HL-60/S4 treated with retinoic acid at 250 ng/mL for 4 days and 3 days (cell line): Measurements from ENCODE around the gene MRPL38.
"Not testable (repeated sequence)": the region's sequence is repeated elsewhere in the genome, so short reads cannot be mapped to it uniquely, and the experiment has no call there.

Experiments used
- in situ Hi-C: fragments of 300-500 bp; cut with MboI; formaldehyde crosslinking; loops from 2 replicates; pipeline ENCODE4 v1.7.0; 2022; ENCODE audit warnings: low sequenced_read_pairs

Gene MRPL38

DNA sequence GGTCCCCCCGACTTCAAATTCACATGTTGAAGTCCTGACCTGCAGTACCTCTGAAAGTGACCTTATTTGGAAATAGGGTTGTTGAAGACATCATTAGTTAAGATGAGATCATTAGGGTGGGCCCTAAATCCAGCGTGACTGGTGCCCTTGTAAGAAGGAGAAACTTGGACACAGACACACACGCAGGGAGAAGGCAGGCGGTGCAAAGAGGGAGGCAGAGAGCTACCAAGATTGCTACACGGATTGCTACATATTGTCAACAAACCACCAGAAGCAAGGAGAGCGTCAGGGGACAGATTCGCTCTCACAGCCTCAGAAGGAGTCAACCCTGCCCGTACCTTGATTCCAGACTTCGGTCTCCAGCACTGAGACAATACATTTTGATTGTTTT is 42.8 kb downstream of the MRPL38 start:
- in situ Hi-C loops = no loop called here

DNA sequence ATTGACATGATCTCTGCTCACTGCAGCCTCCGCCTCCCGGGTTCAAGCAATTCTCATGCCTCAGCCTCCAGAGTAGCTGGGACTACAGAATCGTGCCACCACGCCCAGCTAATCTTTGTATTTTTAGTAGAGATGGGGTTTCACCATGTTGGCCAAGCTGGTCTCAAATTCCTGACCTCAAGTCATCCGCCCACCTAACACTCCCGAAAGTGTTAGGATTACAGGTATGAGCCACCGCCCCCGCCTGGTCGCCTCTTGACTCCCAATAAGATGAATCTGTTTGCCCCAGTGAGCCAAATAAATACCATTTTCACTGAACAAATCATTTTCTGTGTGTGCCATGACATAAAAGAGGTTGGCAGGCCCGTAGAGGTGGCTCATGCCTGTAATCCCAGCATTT is 45.3 kb downstream of the MRPL38 start:
- in situ Hi-C loops = not testable (repeated sequence)

DNA sequence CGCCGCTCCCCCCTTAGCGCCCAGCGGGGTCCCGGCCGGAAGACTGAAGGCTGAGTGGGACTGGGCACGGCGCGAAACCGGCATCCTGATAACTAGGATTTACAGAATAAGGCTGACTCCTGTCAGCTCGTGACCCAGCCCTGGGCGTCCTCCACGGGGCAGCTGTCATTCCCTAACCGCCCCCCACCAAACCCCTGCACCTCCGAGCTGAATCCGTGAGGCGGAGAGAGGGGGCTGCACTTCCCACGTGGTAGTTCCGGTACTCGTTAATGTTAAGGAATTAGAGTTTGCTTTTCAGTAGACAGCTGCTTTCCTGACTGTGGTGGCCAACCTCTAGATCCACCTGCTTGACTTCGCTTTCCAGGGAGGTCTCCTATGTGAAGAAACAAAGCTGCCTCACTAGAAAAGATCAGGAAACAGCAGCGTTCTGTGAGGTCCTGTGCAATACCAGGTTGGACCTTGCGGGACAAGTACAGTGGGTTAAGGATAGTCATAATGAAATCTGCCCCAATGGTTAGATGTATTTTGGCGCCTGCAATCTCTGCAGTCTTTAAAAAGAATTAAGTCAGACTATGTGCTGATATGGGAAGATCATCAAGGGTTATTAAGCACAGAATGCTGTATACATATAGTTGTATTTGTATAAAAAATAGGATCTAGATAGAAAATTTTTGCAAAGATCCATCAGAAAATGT is 48.5 kb downstream of the MRPL38 start:
- in situ Hi-C loops = no loop called here

DNA sequence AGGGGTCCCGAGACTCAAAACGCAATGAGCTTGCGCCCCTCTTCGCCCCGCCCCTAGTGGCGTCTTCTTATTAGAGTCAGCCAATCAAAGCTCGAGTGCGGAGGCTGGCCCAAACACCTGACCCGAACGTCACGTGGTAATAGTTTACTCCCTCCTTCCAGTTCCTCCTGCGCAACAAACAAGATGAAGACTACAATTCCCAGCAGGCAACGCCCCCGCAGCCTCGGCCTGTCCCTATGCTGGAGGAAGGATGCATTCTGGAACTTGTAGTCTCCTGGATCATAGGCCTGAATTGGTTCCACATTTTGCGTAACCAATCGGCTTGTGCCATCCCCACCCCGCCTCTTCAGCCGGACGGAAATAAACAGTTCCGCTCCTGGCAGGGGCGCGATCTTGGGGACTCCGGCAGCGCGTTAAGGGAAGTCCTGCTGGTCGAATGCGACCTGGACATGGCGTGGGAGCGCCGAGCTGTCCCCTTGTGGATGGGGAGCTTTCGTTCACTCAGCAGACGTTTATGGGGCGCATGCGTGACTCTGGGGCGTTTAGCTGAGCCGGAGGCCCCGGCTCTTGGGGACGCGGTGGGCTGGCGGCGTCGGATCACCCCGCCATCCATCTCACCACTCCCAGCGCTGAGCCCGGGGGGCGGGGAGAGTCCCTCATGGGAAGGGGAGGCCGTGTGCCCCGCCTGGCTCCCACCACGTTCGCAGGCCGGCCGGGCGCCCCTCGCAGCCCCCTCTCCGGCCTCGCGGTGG is 49.2 kb downstream of the MRPL38 start, which contains the start of gene WBP2:
Gene WBP2 (minus strand): TSS at position 26 of the 752 bp plus-strand sequence. CDS start 38 bp downstream, outside the sequence.
- in situ Hi-C loops = no loop called here

DNA sequence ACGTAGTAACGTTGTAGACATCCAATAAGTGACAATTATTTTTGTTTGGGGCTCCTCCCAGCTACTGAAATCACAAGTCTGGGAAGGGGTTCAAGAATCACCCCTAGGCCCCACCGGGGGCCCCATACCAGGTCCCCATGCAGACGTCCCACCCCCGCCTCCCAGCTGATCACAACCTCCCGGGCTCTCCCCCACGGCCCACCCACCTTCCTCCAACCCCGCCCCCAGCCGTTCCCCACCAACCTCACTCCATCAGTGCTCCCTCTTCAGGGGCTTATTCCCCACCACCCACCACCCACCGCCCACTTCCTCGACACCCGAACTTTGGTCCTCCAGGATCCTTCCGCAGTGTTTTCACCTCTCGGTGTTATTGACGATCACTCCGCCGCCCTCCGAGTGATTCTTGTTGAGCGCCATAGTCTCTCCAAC is 49.8 kb downstream of the MRPL38 start:
- in situ Hi-C loops = no loop called here

DNA sequence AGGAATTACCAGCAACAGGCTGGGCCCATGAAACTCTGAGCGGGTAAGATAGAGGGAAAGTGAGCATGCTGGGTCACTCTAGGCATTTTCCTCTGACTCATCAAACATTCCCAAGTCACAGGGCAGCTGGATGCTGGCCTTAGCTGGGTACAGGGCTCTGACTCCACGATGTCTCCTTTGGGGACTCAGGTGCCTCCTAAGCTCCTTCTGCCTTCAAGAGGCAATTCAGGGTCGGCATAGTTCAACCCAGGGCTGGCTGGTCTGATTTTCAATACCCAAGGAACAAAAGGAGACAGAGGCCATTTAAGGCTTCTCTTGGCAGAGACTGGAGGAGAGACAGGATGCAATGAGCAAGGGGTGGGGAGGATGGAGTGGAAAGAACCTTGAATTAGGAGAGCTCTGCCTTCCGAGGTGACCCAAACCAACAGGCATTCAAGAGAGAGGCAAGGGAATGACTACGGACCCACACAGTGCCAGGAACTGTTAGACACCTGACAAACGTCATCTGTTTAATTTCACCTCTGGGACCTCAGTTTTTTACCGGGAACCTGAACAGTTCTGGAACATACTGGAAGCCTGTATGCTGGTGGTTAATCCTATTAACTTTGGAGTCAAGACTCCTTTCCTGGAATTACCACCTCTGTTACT is 50.5 kb downstream of the MRPL38 start:
- in situ Hi-C loops = no loop called here

GRCh38 chr17:75853433-75853832 is 51.3 kb downstream of the MRPL38 start:
- in situ Hi-C loops = no loop called here

- in situ Hi-C loops = not testable (repeated sequence)
Observed at GRCh38 chr17:75851693-75851991, 53.0 kb downstream of the MRPL38 start.

DNA sequence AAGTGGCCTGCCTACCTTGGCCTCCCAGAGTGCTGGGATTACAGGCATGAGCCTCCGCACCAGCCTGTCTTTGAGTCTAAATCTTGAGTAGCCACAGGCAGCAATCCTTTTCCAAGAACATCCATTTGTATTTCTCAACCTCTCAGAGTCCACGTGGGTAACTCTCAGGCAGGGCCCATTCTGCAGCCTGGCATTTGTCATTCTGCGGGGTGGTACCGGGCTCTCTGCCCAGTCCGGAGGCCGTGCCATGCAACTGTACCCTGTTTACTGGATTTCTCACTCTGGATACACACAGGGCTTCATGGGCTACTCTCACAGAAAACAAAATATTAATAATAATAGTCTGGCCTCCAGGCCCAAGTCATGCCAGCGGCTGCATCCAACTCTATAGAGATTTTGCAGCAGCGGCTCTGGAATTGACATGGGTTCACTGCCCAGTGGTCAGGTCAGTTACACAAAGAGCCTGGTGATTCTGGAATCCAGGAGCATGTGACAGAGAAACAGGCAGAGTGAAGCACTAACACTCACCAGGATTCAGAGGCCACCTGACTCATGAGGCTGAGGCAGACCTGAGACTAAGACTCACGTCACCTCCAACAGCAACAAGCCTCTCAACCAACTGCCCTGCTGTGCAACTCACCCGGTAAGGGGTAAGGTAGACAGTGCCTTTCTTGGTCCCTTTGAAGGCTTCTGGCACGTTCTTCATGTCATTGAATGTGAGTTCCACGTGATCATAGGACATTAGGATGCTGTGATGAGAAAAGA is 53.6 kb downstream of the MRPL38 start:
- in situ Hi-C loops = no loop called here

- in situ Hi-C loops = no loop called here
Observed at GRCh38 chr17:75849724-75850123, 55.0 kb downstream of the MRPL38 start.

- in situ Hi-C loops = no loop called here
Observed at GRCh38 chr17:75849279-75849646, 55.4 kb downstream of the MRPL38 start.
